ENCODE data around the gene GIT1.

Gene GIT1

DNA sequence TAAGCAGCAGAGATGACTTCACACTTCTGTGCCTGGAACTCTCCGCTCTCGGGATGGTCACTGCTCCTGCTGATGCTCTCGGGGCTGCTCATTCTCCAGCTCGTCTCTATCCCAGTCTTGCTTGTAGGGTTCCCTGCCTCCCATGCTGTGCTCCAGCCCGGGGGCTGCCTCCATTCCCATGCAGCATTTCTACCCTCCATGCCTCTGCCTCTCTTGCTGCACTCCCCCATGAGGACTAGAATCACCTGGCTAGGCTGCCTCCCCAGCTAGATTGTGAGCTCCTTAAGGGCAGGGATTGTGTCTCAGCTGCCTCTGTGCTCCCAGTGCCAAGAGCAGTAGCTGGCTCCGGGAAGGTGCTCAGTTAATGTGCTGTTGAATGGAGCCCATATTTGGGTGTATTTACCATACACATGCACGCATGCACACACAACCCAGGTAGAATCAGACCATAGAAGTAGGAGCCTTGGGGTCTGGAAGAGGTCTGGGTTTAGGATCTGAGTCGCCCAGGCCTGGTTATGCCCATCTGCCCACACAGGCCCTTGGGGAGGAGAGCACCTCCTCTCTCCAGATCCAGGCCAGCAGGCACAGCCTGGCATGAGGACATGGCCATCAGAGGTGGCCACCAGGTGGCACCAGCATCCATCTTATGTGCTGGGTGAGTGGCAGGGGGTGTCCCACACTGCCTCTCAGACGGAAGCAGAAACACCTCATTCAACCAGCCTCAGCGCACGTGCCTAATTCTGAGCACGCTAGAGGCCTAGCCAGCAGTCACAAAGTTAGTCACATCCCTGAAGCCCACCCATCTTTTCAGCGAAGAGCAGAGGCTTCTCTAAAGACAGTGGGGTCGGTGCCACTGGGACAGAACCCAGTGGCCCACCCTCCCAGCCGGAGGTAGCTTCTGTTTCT lies 9.3 kb downstream of the GIT1 start:
- Histone ChIP-seq H3K4me1 (ENCODE audit: low read depth, poor library complexity, severe bottlenecking) (peaks cover 13% of the 10 kb centered on the region), H3K79me2 (ENCODE audit: insufficient read depth, low read depth) (no peaks in the 10 kb centered on the region; the same call in 1 of the 2 replicates), H2AFZ (ENCODE audit: low read depth) (peak overlapping the region; percentile 73), H3K27ac (peak overlapping the region; percentile 39; the same call in 1 of the 2 replicates), H3K9ac (peak overlapping the region; percentile 37; the same call in 1 of the 2 replicates), H3K4me3 (IDR thresholded peaks at IDR 0.05; ENCODE audit: insufficient read depth, low read depth, low read length) (no peak overlapping the region), H3K36me3 (ENCODE audit: insufficient read depth) (no peaks in the 10 kb centered on the region), H4K20me1 (ENCODE audit: insufficient read depth) (no peaks in the 10 kb centered on the region), H3K4me2 (no peak overlapping the region), H3K27me3 (ENCODE audit: insufficient read depth, low read depth) (no peaks in the 10 kb centered on the region)
- TF ChIP-seq, protein P1, sequence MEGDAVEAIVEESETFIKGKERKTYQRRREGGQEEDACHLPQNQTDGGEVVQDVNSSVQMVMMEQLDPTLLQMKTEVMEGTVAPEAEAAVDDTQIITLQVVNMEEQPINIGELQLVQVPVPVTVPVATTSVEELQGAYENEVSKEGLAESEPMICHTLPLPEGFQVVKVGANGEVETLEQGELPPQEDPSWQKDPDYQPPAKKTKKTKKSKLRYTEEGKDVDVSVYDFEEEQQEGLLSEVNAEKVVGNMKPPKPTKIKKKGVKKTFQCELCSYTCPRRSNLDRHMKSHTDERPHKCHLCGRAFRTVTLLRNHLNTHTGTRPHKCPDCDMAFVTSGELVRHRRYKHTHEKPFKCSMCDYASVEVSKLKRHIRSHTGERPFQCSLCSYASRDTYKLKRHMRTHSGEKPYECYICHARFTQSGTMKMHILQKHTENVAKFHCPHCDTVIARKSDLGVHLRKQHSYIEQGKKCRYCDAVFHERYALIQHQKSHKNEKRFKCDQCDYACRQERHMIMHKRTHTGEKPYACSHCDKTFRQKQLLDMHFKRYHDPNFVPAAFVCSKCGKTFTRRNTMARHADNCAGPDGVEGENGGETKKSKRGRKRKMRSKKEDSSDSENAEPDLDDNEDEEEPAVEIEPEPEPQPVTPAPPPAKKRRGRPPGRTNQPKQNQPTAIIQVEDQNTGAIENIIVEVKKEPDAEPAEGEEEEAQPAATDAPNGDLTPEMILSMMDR (conservative IDR thresholded peaks at IDR 0.05; ENCODE audit: low read depth, low read length), result peak; percentile 88

DNA sequence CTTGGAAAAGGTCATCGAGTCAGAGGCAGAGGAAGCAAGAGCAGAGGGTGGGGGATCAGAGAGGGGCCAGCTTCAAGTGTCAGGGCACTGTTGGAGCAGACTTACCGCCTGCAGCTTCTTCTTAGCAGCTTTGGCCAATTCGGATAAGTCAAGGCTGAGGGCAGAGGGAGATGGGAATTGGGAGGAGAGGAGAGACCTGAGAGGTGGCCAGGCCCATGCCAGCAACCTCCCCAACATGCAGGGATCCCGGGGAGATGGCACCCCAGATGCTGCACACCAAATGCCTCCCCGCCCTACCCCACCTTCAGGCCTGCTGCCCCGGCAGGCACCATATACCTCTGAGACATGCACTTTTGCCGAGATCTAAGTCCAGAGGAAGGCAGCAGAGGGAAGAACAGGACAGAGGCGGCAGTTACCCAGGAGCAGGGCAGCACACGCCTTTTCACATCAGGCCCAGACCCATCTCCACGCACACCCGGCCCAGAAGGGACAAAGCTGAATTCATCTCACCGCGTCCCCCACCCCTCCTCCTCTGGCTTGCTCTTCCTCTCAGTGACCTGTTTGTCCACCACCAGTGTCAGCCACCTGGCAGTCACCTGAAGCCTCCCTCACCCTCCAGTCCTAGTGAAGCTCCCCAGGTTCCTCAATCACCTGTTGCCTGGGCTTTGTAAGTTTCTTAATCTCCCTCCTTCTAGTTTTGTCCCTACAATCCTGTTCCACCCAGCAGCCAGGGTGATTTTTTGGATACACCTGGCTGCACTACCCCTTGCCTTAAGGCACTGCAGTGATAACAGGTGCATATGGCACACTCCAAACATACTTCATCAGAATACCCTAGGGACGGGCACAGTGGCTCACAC lies 10.6 kb downstream of the GIT1 start:
- H3K4me3 ChIP-seq (IDR thresholded peaks at IDR 0.05; ENCODE audit: insufficient read depth, low read depth, low read length), result no peak overlapping the region
- TF ChIP-seq, protein P1 (conservative IDR thresholded peaks at IDR 0.05; ENCODE audit: low read depth, low read length), result no peak
- H3K27me3 ChIP-seq (ENCODE audit: insufficient read depth, low read depth), result no peaks in the 10 kb centered on the region
- no peaks in the 10 kb centered on the region for H3K36me3 ChIP-seq (ENCODE audit: insufficient read depth)
- no peak overlapping the region for H3K9ac ChIP-seq
- H3K79me2 ChIP-seq (ENCODE audit: insufficient read depth, low read depth), result no peaks in the 10 kb centered on the region; the same call in 1 of the 2 replicates
- peaks cover 13% of the 10 kb centered on the region for H3K4me1 ChIP-seq (ENCODE audit: low read depth, poor library complexity, severe bottlenecking)
- H3K4me2 ChIP-seq, result no peak overlapping the region
- no peak overlapping the region for H3K27ac ChIP-seq
- H2AFZ ChIP-seq (ENCODE audit: low read depth), result no peak overlapping the region
- H4K20me1 ChIP-seq (ENCODE audit: insufficient read depth), result no peaks in the 10 kb centered on the region

DNA sequence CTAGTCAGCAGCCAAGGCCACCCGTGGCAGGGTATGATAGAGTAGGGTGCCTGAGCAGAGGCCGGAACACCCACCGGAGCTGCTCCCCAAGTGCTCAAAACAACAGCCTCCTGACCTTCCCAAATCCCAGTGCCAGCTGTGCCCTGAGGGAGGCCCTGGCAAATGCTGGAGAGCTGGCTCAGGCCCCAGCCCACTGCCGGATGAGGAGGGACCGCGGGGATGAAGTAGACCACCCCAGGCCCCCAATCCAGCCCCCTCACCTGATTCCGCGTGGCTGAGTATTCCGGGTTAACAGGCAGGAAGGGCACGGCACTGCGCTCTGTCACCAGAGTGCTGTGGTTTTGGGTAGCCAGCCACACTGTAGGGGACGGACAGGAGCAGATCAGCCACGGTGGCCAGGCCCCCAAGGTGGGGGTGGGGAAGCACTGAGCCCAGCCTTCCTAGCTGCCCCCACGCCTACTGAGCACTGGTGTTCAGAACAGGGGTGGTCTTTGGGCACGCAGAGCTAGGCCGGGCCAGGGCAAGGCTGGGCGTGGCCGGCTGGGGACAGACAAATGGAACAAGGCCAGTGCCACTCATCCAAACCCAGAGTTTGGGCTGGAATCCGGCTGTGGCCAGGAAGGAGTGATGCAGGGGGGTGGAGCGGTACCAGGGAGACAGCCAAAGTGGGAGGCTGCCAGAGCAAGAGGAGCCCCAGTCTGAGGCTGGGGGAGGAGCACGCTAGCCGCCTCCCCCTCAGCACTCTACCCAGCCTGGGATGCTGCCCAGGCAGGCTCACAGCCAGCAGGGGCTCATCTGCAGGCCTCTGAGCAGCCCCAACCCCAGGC lies 11.8 kb downstream of the GIT1 start:
- Histone ChIP-seq H2AFZ (ENCODE audit: low read depth) (no peak overlapping the region), H4K20me1 (ENCODE audit: insufficient read depth) (no peaks in the 10 kb centered on the region), H3K79me2 (ENCODE audit: insufficient read depth, low read depth) (no peaks in the 10 kb centered on the region), H3K4me1 (ENCODE audit: low read depth, poor library complexity, severe bottlenecking) (peaks cover 13% of the 10 kb centered on the region), H3K27me3 (ENCODE audit: insufficient read depth, low read depth) (no peaks in the 10 kb centered on the region), H3K4me2 (no peak overlapping the region), H3K4me3 (IDR thresholded peaks at IDR 0.05; ENCODE audit: insufficient read depth, low read depth, low read length) (no peak overlapping the region), H3K9ac (no peak overlapping the region), H3K36me3 (ENCODE audit: insufficient read depth) (no peaks in the 10 kb centered on the region), H3K27ac (no peak overlapping the region)
- TF ChIP-seq, protein P1 (conservative IDR thresholded peaks at IDR 0.05; ENCODE audit: low read depth, low read length), result no peak

DNA sequence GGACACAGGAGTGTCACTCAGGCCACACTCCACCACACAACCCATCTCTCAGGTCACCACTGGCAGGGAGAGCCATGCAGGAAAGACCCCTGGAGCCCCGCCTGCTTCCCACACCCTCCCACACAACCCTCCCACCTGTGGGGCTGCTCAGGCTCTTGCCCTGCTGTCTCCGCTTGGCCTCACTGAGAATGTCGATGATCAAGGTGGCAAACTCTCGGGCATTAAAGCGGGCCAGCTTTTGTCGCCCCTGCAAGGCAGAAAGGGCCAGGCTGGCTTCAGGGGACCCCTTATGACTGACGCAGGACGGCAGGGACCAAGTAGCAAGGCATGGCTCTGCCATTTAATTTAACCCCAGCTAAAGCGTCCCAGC lies 12.5 kb downstream of the GIT1 start:
- H3K4me2 ChIP-seq, result no peak overlapping the region
- no peak overlapping the region for H3K9ac ChIP-seq
- H3K79me2 ChIP-seq (ENCODE audit: insufficient read depth, low read depth), result no peaks in the 10 kb centered on the region
- H3K4me3 ChIP-seq (IDR thresholded peaks at IDR 0.05; ENCODE audit: insufficient read depth, low read depth, low read length), result no peak overlapping the region
- TF ChIP-seq, protein P1 (conservative IDR thresholded peaks at IDR 0.05; ENCODE audit: low read depth, low read length), result no peak
- H3K27ac ChIP-seq, result no peak overlapping the region
- no peaks in the 10 kb centered on the region for H4K20me1 ChIP-seq (ENCODE audit: insufficient read depth)
- H3K36me3 ChIP-seq (ENCODE audit: insufficient read depth), result no peaks in the 10 kb centered on the region
- H2AFZ ChIP-seq (ENCODE audit: low read depth), result no peak overlapping the region
- peaks cover 13% of the 10 kb centered on the region for H3K4me1 ChIP-seq (ENCODE audit: low read depth, poor library complexity, severe bottlenecking)
- no peaks in the 10 kb centered on the region for H3K27me3 ChIP-seq (ENCODE audit: insufficient read depth, low read depth)

All from KMS-11 (cell line).